Panc1 (cell line): ENCODE measurements around the gene SHROOM2. TPM values are rescaled to one million over a fixed set of nuclear protein-coding genes. Genes with fewer than 3 reads are reported as not detected.
A peak's percentile ranks its signal among the peaks of the same experiment; 100 is the strongest.

Experiments used
- ATAC-seq: fragments of 200-7000 bp; cut with Tn5 transposase; 2 replicates; pipeline ENCODE4 v1.9.1; 2020; ENCODE audit warnings: mild to moderate bottlenecking, moderate library complexity
- BruUV-seq: library from RNA; stranded (reverse); fragments of 400-500 nt; replicated peaks from 2 replicates; lab custom pipeline; 2021; lab: Mats Ljungman, UMichigan
- CTCF ChIA-PET: fragments of 300-600 bp; sonication (Branson Sonifier 250); formaldehyde crosslinking; loops from one replicate; lab custom pipeline; 2022; ENCODE audit warnings: antibody characterized with exemption; lab: Charles Lee
- POLR2A ChIA-PET: fragments of 300-600 bp; sonication (Branson Sonifier 250); formaldehyde crosslinking; loops from one replicate; lab custom pipeline; 2022; ENCODE audit warnings: antibody characterized with exemption; lab: Charles Lee
- DNase-seq: peaks from one replicate; pipeline ENCODE4 v3.0.0-alpha.2; 2010; ENCODE audit warnings: low read depth, low spot score
- H3K27ac ChIP-seq: 2 replicates; pipeline ENCODE4 v1.5.1; 2011; ENCODE audit warnings: mild to moderate bottlenecking, low read length, inconsistent platforms
- H3K27me3 ChIP-seq: fragments of 200-500 bp; sonication (Bioruptor generic); 2 replicates; pipeline ENCODE4 v1.6.0; 2014; ENCODE audit warnings: low read length, inconsistent platforms; ENCODE audit not compliant: control insufficient read depth, insufficient read depth
- H3K36me3 ChIP-seq: fragments of 200-500 bp; sonication (Bioruptor generic); 2 replicates; pipeline ENCODE4 v1.5.1; 2014; ENCODE audit warnings: inconsistent platforms, mild to moderate bottlenecking, low read length, moderate library complexity; ENCODE audit not compliant: control insufficient read depth, insufficient read depth
- H3K4me1 ChIP-seq: 2 replicates; pipeline ENCODE4 v1.5.1; 2011; ENCODE audit warnings: inconsistent platforms, mild to moderate bottlenecking, low read length, moderate library complexity; ENCODE audit not compliant: control insufficient read depth, insufficient read depth
- H3K4me3 ChIP-seq, 2 experiments: 2 replicates each; pipeline ENCODE4 v1.5.1; 2011 to 2012; ENCODE audit warnings: low read depth in 2 of 2, low read length in 2 of 2, mild to moderate bottlenecking in 2 of 2, inconsistent platforms in 1 of 2, moderate library complexity in 1 of 2
- H3K9me3 ChIP-seq: fragments of 200-500 bp; sonication (Bioruptor generic); 2 replicates; pipeline ENCODE4 v1.5.1; 2014; ENCODE audit warnings: low read depth, mild to moderate bottlenecking, inconsistent platforms, low read length, moderate library complexity; ENCODE audit not compliant: control insufficient read depth, insufficient read depth
- POLR2AphosphoS5 ChIP-seq: IDR thresholded peaks from 2 replicates; pipeline ENCODE4 v1.6.1; 2012; ENCODE audit warnings: mild to moderate bottlenecking, low read depth, low read length, moderate library complexity
- SIN3A ChIP-seq: IDR thresholded peaks from 2 replicates; pipeline ENCODE4 v1.6.1; 2012; ENCODE audit warnings: low read depth, mild to moderate bottlenecking, low read length, moderate library complexity, borderline replicate concordance; ENCODE audit not compliant: insufficient read depth
- TCF7L2 ChIP-seq: IDR thresholded peaks from 2 replicates; pipeline ENCODE4 v1.6.1; 2011; ENCODE audit warnings: mild to moderate bottlenecking, low read depth, low read length, inconsistent platforms
- in situ Hi-C: cut with HindIII; loops from 2 replicates; pipeline ENCODE4 v1.10.0; 2016; ENCODE audit warnings: low sequenced_read_pairs, low pct_unique_long_range_greater_than_20kb
- intact Hi-C: fragments of 100-400 bp; cut with micrococcal nuclease; formaldehyde crosslinking; loops from one replicate; pipeline ENCODE4 v1.10.0; 2022; ENCODE audit not compliant: unreplicated experiment
- total RNA-seq: library from RNA; stranded (reverse); gene quantifications from one replicate; pipeline ENCODE4 v1.2.1, GENCODE V29; 2021; ENCODE audit not compliant: unreplicated experiment
- TF ChIP-seq, protein P1 (sequence below): fragments of 450-650 bp; IDR thresholded peaks from 2 replicates; pipeline ENCODE4 v1.5.1; 2017; ENCODE audit warnings: mild to moderate bottlenecking
- TF ChIP-seq, protein P2 (sequence below), 2 experiments: IDR thresholded peaks; 2 replicates each; pipeline ENCODE4 v1.6.1; 2011 to 2012; ENCODE audit warnings: low read depth in 2 of 2, control low read depth in 1 of 2, low read length in 1 of 2, mild to moderate bottlenecking in 1 of 2, moderate library complexity in 1 of 2; ENCODE audit not compliant: insufficient read depth in 1 of 2

Gene SHROOM2
- total RNA-seq, 1 experiment from 2014 or later = 0.72 TPM

DNA sequence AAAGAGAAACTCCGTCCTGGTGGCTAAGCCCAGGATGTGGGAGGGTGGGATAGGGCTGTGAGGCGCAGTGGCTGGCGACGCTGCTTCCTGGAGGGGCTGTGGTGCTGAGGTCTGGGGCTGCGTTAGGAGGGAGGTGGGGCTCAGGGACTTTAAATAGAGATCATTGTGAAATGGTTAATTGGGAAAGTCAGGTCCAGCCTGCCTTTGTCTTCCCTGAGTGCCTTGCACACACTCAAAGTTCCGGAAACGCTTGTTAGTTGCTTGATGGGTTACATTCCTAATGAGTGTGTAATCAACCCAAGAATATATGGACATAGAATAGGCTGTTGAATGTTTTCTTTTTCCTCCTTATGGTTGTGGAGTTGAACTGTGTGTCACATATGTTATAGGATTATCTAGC lies 125.3 kb downstream of the SHROOM2 start:
- in situ Hi-C loops = no loop called here
- no peak overlapping the region for H3K27ac ChIP-seq
- no peaks in the 10 kb centered on the region for H3K9me3 ChIP-seq
- H3K36me3 ChIP-seq = no peaks in the 10 kb centered on the region
- intact Hi-C loops = no loop called here
- H3K4me1 ChIP-seq = no peaks in the 10 kb centered on the region
- H3K4me3 ChIP-seq = no peak overlapping the region
- ChIA-PET POLR2A (interaction anchor here (0.5 kb wide), 1 partner anchor 1712 kb away, joined by 6 read pairs; no protein-coding TSS in a partner anchor), CTCF (no interaction called here)
- ATAC-seq (no peak), DNase-seq (no peak)
- H3K27me3 ChIP-seq = no peaks in the 10 kb centered on the region
- TF ChIP-seq SIN3A (no peak), TCF7L2 (no peak), POLR2AphosphoS5 (no peak)
- TF ChIP-seq, protein P1, sequence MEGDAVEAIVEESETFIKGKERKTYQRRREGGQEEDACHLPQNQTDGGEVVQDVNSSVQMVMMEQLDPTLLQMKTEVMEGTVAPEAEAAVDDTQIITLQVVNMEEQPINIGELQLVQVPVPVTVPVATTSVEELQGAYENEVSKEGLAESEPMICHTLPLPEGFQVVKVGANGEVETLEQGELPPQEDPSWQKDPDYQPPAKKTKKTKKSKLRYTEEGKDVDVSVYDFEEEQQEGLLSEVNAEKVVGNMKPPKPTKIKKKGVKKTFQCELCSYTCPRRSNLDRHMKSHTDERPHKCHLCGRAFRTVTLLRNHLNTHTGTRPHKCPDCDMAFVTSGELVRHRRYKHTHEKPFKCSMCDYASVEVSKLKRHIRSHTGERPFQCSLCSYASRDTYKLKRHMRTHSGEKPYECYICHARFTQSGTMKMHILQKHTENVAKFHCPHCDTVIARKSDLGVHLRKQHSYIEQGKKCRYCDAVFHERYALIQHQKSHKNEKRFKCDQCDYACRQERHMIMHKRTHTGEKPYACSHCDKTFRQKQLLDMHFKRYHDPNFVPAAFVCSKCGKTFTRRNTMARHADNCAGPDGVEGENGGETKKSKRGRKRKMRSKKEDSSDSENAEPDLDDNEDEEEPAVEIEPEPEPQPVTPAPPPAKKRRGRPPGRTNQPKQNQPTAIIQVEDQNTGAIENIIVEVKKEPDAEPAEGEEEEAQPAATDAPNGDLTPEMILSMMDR = no peak
- TF ChIP-seq, protein P2, sequence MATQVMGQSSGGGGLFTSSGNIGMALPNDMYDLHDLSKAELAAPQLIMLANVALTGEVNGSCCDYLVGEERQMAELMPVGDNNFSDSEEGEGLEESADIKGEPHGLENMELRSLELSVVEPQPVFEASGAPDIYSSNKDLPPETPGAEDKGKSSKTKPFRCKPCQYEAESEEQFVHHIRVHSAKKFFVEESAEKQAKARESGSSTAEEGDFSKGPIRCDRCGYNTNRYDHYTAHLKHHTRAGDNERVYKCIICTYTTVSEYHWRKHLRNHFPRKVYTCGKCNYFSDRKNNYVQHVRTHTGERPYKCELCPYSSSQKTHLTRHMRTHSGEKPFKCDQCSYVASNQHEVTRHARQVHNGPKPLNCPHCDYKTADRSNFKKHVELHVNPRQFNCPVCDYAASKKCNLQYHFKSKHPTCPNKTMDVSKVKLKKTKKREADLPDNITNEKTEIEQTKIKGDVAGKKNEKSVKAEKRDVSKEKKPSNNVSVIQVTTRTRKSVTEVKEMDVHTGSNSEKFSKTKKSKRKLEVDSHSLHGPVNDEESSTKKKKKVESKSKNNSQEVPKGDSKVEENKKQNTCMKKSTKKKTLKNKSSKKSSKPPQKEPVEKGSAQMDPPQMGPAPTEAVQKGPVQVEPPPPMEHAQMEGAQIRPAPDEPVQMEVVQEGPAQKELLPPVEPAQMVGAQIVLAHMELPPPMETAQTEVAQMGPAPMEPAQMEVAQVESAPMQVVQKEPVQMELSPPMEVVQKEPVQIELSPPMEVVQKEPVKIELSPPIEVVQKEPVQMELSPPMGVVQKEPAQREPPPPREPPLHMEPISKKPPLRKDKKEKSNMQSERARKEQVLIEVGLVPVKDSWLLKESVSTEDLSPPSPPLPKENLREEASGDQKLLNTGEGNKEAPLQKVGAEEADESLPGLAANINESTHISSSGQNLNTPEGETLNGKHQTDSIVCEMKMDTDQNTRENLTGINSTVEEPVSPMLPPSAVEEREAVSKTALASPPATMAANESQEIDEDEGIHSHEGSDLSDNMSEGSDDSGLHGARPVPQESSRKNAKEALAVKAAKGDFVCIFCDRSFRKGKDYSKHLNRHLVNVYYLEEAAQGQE (IDR thresholded peaks at IDR 0.05; ENCODE audit: insufficient read depth in 1 of 2, low read depth in 2 of 2, low read length in 1 of 2) = no peak
- BruUV-seq = no TSS peak

DNA sequence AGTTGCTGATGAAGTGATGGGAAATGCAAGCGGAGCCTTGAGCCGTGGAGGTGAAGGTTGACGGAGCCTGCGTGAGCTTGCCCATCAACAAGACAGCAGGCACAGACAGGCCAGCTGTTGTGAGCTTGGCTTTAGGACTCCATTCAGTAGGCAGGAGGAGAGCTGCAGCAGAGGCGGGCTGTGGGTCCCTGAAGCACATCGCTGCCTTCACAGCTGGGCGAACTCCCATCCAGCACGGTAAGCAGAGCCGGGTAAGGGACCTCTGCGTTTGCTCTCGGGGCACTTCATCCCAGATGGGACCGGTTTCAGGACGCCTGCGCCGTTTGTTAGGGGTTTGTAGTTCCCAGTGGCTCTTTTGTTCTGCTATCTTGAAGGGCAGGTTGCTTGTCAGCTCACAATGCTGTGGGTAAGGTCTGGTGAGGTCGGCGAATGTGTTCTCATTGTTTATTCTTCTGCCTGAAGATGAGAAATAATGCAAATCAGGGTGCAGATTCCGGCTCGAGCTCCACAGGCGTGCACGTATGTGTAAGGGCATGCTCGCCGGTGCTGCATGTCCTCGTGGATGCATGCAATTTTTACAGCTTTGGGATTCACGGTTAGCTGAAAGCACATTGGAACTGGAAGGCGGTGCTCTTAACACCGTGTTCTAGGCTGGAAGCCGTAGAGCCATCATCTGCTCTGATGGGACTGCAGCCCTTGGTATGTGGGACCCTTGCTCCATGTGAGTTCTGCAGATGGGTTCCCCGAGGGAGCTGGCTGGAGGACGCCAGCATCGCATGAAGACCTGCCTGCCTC lies 126.3 kb downstream of the SHROOM2 start:
- Histone ChIP-seq H3K27ac (no peak overlapping the region), H3K36me3 (no peaks in the 10 kb centered on the region), H3K9me3 (no peaks in the 10 kb centered on the region), H3K4me1 (no peaks in the 10 kb centered on the region), H3K27me3 (no peaks in the 10 kb centered on the region), H3K4me3 (peak overlapping the region in 1 of 2 experiments; percentile 23; a peak in 2 of 4 replicates)
- ChIA-PET CTCF (no interaction called here), POLR2A (interaction anchor here (0.5 kb wide), 1 partner anchor 1713 kb away, joined by 6 read pairs; no protein-coding TSS in a partner anchor)
- DNase-seq (no peak), ATAC-seq (peak; percentile 72)
- intact Hi-C loops = no loop called here
- no TSS peak for BruUV-seq
- in situ Hi-C loops = no loop called here
- TF ChIP-seq TCF7L2 = no peak

DNA sequence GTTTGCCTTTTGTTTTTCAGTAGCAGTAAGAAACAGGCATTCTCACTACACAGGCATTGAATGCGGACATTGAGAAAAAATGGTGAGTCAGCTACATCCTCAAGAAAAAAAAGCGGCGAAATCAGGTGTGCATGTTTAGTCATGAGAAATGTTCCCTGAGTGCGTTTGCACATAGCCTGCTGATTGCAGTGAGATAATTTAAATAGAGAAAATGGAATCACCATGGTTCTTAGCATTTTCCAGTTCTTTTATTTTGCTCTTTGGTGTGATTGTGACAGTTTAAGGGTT lies 126.9 kb downstream of the SHROOM2 start:
- H3K27ac ChIP-seq = no peak overlapping the region
- POLR2A ChIA-PET = no interaction called here

More for the DNA sequence above, 126.9 kb downstream of the SHROOM2 start:
- Histone ChIP-seq H3K36me3 (no peaks in the 10 kb centered on the region), H3K9me3 (no peaks in the 10 kb centered on the region), H3K4me3 (no peak overlapping the region; a peak in 1 of 4 replicates), H3K27me3 (no peaks in the 10 kb centered on the region), H3K4me1 (no peaks in the 10 kb centered on the region)
- ATAC-seq = no peak
- no peak for DNase-seq
- CTCF ChIA-PET = no interaction called here
- no TSS peak for BruUV-seq
- in situ Hi-C loops = no loop called here
- intact Hi-C loops = no loop called here
- TF ChIP-seq, protein P1 = no peak
- TF ChIP-seq, protein P2 (IDR thresholded peaks at IDR 0.05; ENCODE audit: insufficient read depth in 1 of 2, low read depth in 2 of 2, low read length in 1 of 2) = no peak
